GM12878 (cell line): ENCODE data around the gene RETREG1. TPM values are rescaled to one million over a fixed set of nuclear protein-coding genes. Genes with fewer than 3 reads are reported as not detected.

ENCODE experiments used
- ATAC-seq: fragments of 200-7000 bp; cut with Tn5 transposase; 3 replicates; pipeline ENCODE4 v1.9.1; 2020; ENCODE audit warnings: mild to moderate bottlenecking, moderate library complexity
- BruUV-seq: library from RNA; stranded (reverse); fragments of 400-500 nt; replicated peaks from 2 replicates; lab custom pipeline; 2021; lab: Mats Ljungman, UMichigan
- CTCF ChIA-PET: fragments of 300-600 bp; sonication (Branson Sonifier 250); formaldehyde crosslinking; extraction: SDS; loops from one replicate; lab custom pipeline; 2021; ENCODE audit warnings: inconsistent platforms; lab: Yijun Ruan, JAX
- POLR2A ChIA-PET: fragments of 350-600 bp; formaldehyde crosslinking; extraction: SDS; loops from one replicate; lab custom pipeline; 2021; ENCODE audit warnings: inconsistent platforms; lab: Charles Lee
- RAD21 ChIA-PET: fragments of 300-600 bp; sonication (Branson Sonifier 250); formaldehyde crosslinking; loops from one replicate; lab custom pipeline; 2023; ENCODE audit warnings: antibody characterized with exemption; ENCODE audit not compliant: unreplicated experiment; lab: Charles Lee
- SMC1A ChIA-PET: fragments of 300-600 bp; sonication (Branson Sonifier 250); formaldehyde crosslinking; loops from one replicate; lab custom pipeline; 2023; ENCODE audit not compliant: unreplicated experiment, uncharacterized antibody; lab: Charles Lee
- DNase-seq: peaks from one replicate; pipeline ENCODE4 v3.0.0-alpha.2; 2011; ENCODE audit warnings: low read depth, low spot score
- FAIRE-seq: peaks from 3 replicates; lab custom pipeline; 2011; peaks lifted over from hg19 to GRCh38; lab: Jason Lieb, UNC
- H2AFZ ChIP-seq: 2 replicates; pipeline ENCODE4 v1.6.0; 2011; ENCODE audit warnings: low read depth, low read length, control low read depth; ENCODE audit not compliant: control insufficient read depth
- H3K27ac ChIP-seq: 2 replicates; pipeline ENCODE4 v1.5.1; 2011; ENCODE audit warnings: control low read depth; ENCODE audit not compliant: control insufficient read depth, insufficient read depth
- H3K27me3 ChIP-seq, 2 experiments: replicated peaks in 1 of 2; 2 replicates each; pipeline versions ENCODE4 v1.6.0 to v1.6.1; 2011; ENCODE audit warnings: low read length in 1 of 2; ENCODE audit not compliant: control insufficient read depth in 2 of 2, insufficient read depth in 2 of 2
- H3K36me3 ChIP-seq, 2 experiments: 2 replicates each; pipeline ENCODE4 v1.5.1; 2011; ENCODE audit warnings: low read length in 1 of 2; ENCODE audit not compliant: control insufficient read depth in 2 of 2, insufficient read depth in 2 of 2
- H3K4me1 ChIP-seq: 2 replicates; pipeline ENCODE4 v1.6.1; 2011; ENCODE audit warnings: mild to moderate bottlenecking, low read length, moderate library complexity, mixed read lengths; ENCODE audit not compliant: control insufficient read depth, insufficient read depth
- H3K4me2 ChIP-seq: 2 replicates; pipeline ENCODE4 v1.6.0; 2011; ENCODE audit warnings: control low read depth; ENCODE audit not compliant: control insufficient read depth, insufficient read depth
- H3K4me3 ChIP-seq: fragments of 200-600 bp; sonication (generic); 2 replicates; pipeline ENCODE4 v1.5.1; 2016
- H3K79me2 ChIP-seq: 2 replicates; pipeline ENCODE4 v1.6.0; 2011; ENCODE audit warnings: low read length; ENCODE audit not compliant: control insufficient read depth, insufficient read depth
- H3K9ac ChIP-seq: 2 replicates; pipeline ENCODE4 v1.8.0; 2011; ENCODE audit warnings: low read length, control low read depth, mixed read lengths; ENCODE audit not compliant: control insufficient read depth, insufficient read depth
- H3K9me3 ChIP-seq: replicated peaks from 3 replicates; pipeline ENCODE4 v1.5.1; 2011; ENCODE audit warnings: mild to moderate bottlenecking, low read length; ENCODE audit not compliant: control insufficient read depth, insufficient read depth
- H4K20me1 ChIP-seq: 2 replicates; pipeline ENCODE4 v1.6.0; 2011; ENCODE audit not compliant: control insufficient read depth, insufficient read depth
- EZH2 ChIP-seq: IDR thresholded peaks from 2 replicates; pipeline ENCODE4 v1.6.1; 2012; ENCODE audit warnings: low read depth, mild to moderate bottlenecking, control low read depth, inconsistent platforms, low read length, borderline replicate concordance; ENCODE audit not compliant: control insufficient read depth
- GATAD2B ChIP-seq: fragments of 450-650 bp; conservative IDR thresholded peaks from 2 replicates; pipeline ENCODE4 v1.6.1; 2017; ENCODE audit warnings: low read depth, mild to moderate bottlenecking, moderate library complexity
- HDAC2 ChIP-seq: fragments of 200-600 bp; sonication (generic); IDR thresholded peaks from 2 replicates; pipeline ENCODE4 v1.6.1; 2017
- HSF1 ChIP-seq: fragments of 150-350 bp; IDR thresholded peaks from 2 replicates; pipeline ENCODE4 v1.6.1; 2014; ENCODE audit warnings: mild to moderate bottlenecking, low read depth, low read length
- IKZF2 ChIP-seq, 2 experiments: fragments of 450-650 bp; IDR thresholded peaks; 2 replicates each; pipeline ENCODE4 v1.6.1; 2017; ENCODE audit warnings: mild to moderate bottlenecking in 2 of 2, moderate library complexity in 2 of 2
- IRF3 ChIP-seq: fragments of 450-650 bp; IDR thresholded peaks from 2 replicates; pipeline ENCODE4 v1.6.1; 2014; ENCODE audit warnings: mild to moderate bottlenecking
- MEF2A ChIP-seq: IDR thresholded peaks from 2 replicates; pipeline ENCODE4 v1.6.1; 2011; ENCODE audit warnings: low read depth, mild to moderate bottlenecking, low read length, moderate library complexity; ENCODE audit not compliant: insufficient read depth
- MEF2B ChIP-seq: fragments of 450-650 bp; IDR thresholded peaks from 2 replicates; pipeline ENCODE4 v1.6.1; 2018; ENCODE audit warnings: mild to moderate bottlenecking, moderate library complexity; ENCODE audit not compliant: partially characterized antibody, poor library complexity, severe bottlenecking
- SPI1 ChIP-seq: IDR thresholded peaks from 2 replicates; pipeline ENCODE4 v1.6.1; 2011; ENCODE audit warnings: low read depth, mild to moderate bottlenecking, low read length, moderate library complexity, borderline replicate concordance; ENCODE audit not compliant: insufficient read depth
- SUZ12 ChIP-seq: fragments of 200-600 bp; sonication (generic); IDR thresholded peaks from one replicate; pipeline ENCODE4 v1.6.1; 2018; ENCODE audit warnings: antibody characterized with exemption, mild to moderate bottlenecking; ENCODE audit not compliant: unreplicated experiment
- USF1 ChIP-seq: IDR thresholded peaks from 2 replicates; pipeline ENCODE4 v1.6.1; 2011; ENCODE audit warnings: borderline replicate concordance, low read depth, mild to moderate bottlenecking, moderate library complexity, mixed read lengths, low read length; ENCODE audit not compliant: insufficient read depth; ENCODE audit errors: extremely low read length
- ZBTB33 ChIP-seq: fragments of 450-650 bp; IDR thresholded peaks from 2 replicates; pipeline ENCODE4 v1.6.1; 2017; ENCODE audit warnings: mild to moderate bottlenecking
- WGBS: methylation state at CpG from one replicate; pipeline ENCODE4 v1.1.6; 2016; ENCODE audit warnings: low lambda C conversion rate; ENCODE audit not compliant: insufficient replicate concordance, insufficient coverage; ENCODE audit errors: missing lambda C conversion rate; 5-methylcytosine and 5-hydroxymethylcytosine counted together
- in situ Hi-C: fragments of 300-500 bp; cut with MboI; formaldehyde crosslinking; loops from 9 replicates; pipeline ENCODE4 v1.14.3; 2018; ENCODE audit warnings: mixed read lengths
- intact Hi-C: fragments of 100-400 bp; cut with micrococcal nuclease; formaldehyde crosslinking; loops from one replicate; pipeline ENCODE4 v1.14.2; 2022; ENCODE audit not compliant: unreplicated experiment
- polyA plus RNA-seq, 11 experiments: library from polyadenylated mRNA; depleted of rRNA in 4 of 11; unstranded in 6 of 11; stranded (reverse) in 5 of 11; fragments of >200 nt; fragmentation: Nextera tagmentation in 4 of 11; fragmentation: Illumina TruSeq in 1 of 11; extraction: Ambion mirVana in 4 of 11; extraction: Trizol in 1 of 11; gene quantifications; 1 replicate in 1 of 11; 2 replicates in 10 of 11; pipeline versions ENCODE4 v1.2.1 to v1.2.3, GENCODE V29; 2011 to 2016; ENCODE audit warnings: inconsistent platforms in 2 of 11, missing spikeins in 2 of 11, low read depth in 1 of 11
- total RNA-seq, 4 experiments: library from RNA; depleted of rRNA in 3 of 4; stranded (reverse); fragments of >200 nt in 3 of 4; fragmentation: Illumina TruSeq in 1 of 4; extraction: Trizol in 1 of 4; gene quantifications; 2 replicates each; pipeline versions ENCODE4 v1.2.1 to v1.2.3, GENCODE V29; 2013 to 2021

The RETREG1 gene
- total and polyA plus RNA-seq, 10 of the 15 experiments (the other 5 are each of a cell fraction or from before 2014, with no cell fraction given), result 3.9 to 8.9 (median 6.4) TPM

GRCh38 chr5:16557477-16557876, 59.3 kb downstream of the RETREG1 start:
- Histone ChIP-seq H3K9ac (no peak overlapping the region), H3K4me2 (no peak overlapping the region), H3K4me3 (no peak overlapping the region), H2AFZ (no peak overlapping the region), H3K4me1 (no peaks in the 10 kb centered on the region), H3K9me3 (no peaks in the 10 kb centered on the region), H3K36me3 (no peaks in the 10 kb centered on the region), H4K20me1 (no peaks in the 10 kb centered on the region), H3K27ac (no peak overlapping the region), H3K27me3 (no peaks in the 10 kb centered on the region), H3K79me2 (no peaks in the 10 kb centered on the region)
- ChIA-PET CTCF (no interaction called here), POLR2A (no interaction called here), RAD21 (no interaction called here), SMC1A (no interaction called here)
- no peak for ATAC-seq
- TF ChIP-seq GATAD2B, result no peak
- TF ChIP-seq SPI1, result no peak
- no peak for TF ChIP-seq EZH2
- no peak for TF ChIP-seq HDAC2
- TF ChIP-seq ZBTB33, result no peak
- no peak for DNase-seq
- intact Hi-C loops (no loop called here), in situ Hi-C loops (loop anchor here (10.0 kb wide), 1 partner anchor 403 kb away; no protein-coding TSS in a partner anchor)
- no peak for FAIRE-seq
- BruUV-seq, result no TSS peak
- 92% methylated on average over 4 of the region's 4 CpGs for WGBS

- SMC1A ChIA-PET, result no interaction called here
- TF ChIP-seq IKZF2 (IDR thresholded peaks at IDR 0.05), result no peak
- TF ChIP-seq MEF2A, result no peak
- no peak for TF ChIP-seq IRF3
- no peak for TF ChIP-seq HSF1
- TF ChIP-seq SUZ12, result no peak
- no peak for TF ChIP-seq MEF2B
- no peak for TF ChIP-seq USF1
These were observed 62.7 kb downstream of the RETREG1 start for GRCh38 chr5:16554110-16554509.

More at GRCh38 chr5:16554110-16554509, 62.7 kb downstream of the RETREG1 start:
- H3K4me1 ChIP-seq, result no peaks in the 10 kb centered on the region
- intact Hi-C loops, result no loop called here
- POLR2A ChIA-PET, result no interaction called here
- 75% methylated on average over 8 of the region's 8 CpGs for WGBS
- CTCF ChIA-PET, result no interaction called here
- no peak overlapping the region for H3K9ac ChIP-seq
- DNase-seq (no peak), ATAC-seq (no peak), FAIRE-seq (no peak)
- BruUV-seq, result no TSS peak
- H3K4me2 ChIP-seq, result no peak overlapping the region
- in situ Hi-C loops, result loop anchor here (10.0 kb wide), 1 partner anchor 399 kb away; no protein-coding TSS in a partner anchor
- H3K79me2 ChIP-seq, result no peaks in the 10 kb centered on the region
- RAD21 ChIA-PET, result no interaction called here
- no peak overlapping the region for H2AFZ ChIP-seq
- H4K20me1 ChIP-seq, result no peaks in the 10 kb centered on the region
- H3K27ac ChIP-seq, result no peak overlapping the region
- no peak overlapping the region for H3K4me3 ChIP-seq
- no peaks in the 10 kb centered on the region for H3K9me3 ChIP-seq
- no peaks in the 10 kb centered on the region for H3K36me3 ChIP-seq
- no peaks in the 10 kb centered on the region for H3K27me3 ChIP-seq
